Lung (tissue), 12 donors: ENCODE results near the gene FOXN3. TPM values are rescaled to one million over a fixed set of nuclear protein-coding genes. Genes with fewer than 3 reads are reported as not detected.
A peak's percentile ranks its signal among the peaks of the same experiment; 100 is the strongest.

Source experiments
- ATAC-seq: fragments of 200-7000 bp; cut with Tn5 transposase; one replicate; pipeline ENCODE4 v1.9.1; 2020; ENCODE audit warnings: moderate number of reproducible peaks; ENCODE audit not compliant: insufficient read depth, low FRiP score
- DNase-seq, 3 donors: peaks; one replicate each; pipeline ENCODE4 v3.0.0-alpha.2; 2013 to 2017
- H3K27ac ChIP-seq, 2 donors: one replicate each; pipeline ENCODE4 v1.5.1; 2013; ENCODE audit warnings: mild to moderate bottlenecking in 2 of 2, moderate library complexity in 2 of 2, control low read depth in 1 of 2, inconsistent platforms in 1 of 2, low read depth in 1 of 2, low read length in 1 of 2
- H3K27me3 ChIP-seq, 3 donors: one replicate each; pipeline ENCODE4 v1.5.1; 2013; ENCODE audit warnings: low read length in 2 of 3; ENCODE audit not compliant: control insufficient read depth in 3 of 3, insufficient read depth in 3 of 3
- H3K36me3 ChIP-seq, 4 donors: one replicate each; pipeline ENCODE4 v1.5.1; 2013; ENCODE audit warnings: low read length in 4 of 4, mild to moderate bottlenecking in 1 of 4, moderate library complexity in 1 of 4; ENCODE audit not compliant: control insufficient read depth in 4 of 4, insufficient read depth in 4 of 4
- H3K4me1 ChIP-seq, 5 donors: one replicate each; pipeline ENCODE4 v1.5.1; 2013; ENCODE audit warnings: low read length in 5 of 5, mild to moderate bottlenecking in 2 of 5, moderate library complexity in 1 of 5; ENCODE audit not compliant: control insufficient read depth in 5 of 5, insufficient read depth in 5 of 5
- H3K4me3 ChIP-seq: one replicate; pipeline ENCODE4 v1.5.1; 2013; ENCODE audit warnings: mild to moderate bottlenecking, control low read depth, moderate library complexity
- H3K9ac ChIP-seq, 2 donors: one replicate each; pipeline ENCODE4 v1.5.1; 2013; ENCODE audit warnings: low read length in 2 of 2, control low read depth in 1 of 2; ENCODE audit not compliant: insufficient read depth in 1 of 2
- H3K9me3 ChIP-seq, 4 donors: one replicate each; pipeline ENCODE4 v1.5.1; 2013; ENCODE audit warnings: low read length in 3 of 4, mild to moderate bottlenecking in 1 of 4, moderate library complexity in 1 of 4; ENCODE audit not compliant: control insufficient read depth in 4 of 4, insufficient read depth in 3 of 4
- WGBS, 2 donors: extraction: QIAGEN DNeasy Blood & Tissue Kit; methylation state at CpG; one replicate each; pipeline ENCODE4 v1.1.7; 2013; 5-methylcytosine and 5-hydroxymethylcytosine counted together
- polyA plus RNA-seq, 2 donors: library from polyadenylated mRNA; stranded (reverse); fragments of 200-250 nt; gene quantifications; one replicate each; pipeline ENCODE4 v1.2.1, GENCODE V29; 2013
- total RNA-seq, 2 donors: library from RNA; depleted of rRNA in 1 of 2; stranded (reverse); fragments of >200 nt in 1 of 2; gene quantifications; one replicate each; pipeline ENCODE4 v1.2.1, GENCODE V29; 2014 to 2021
- TF ChIP-seq, protein P1 (sequence below): IDR thresholded peaks from 2 replicates; pipeline ENCODE4 v1.5.1; 2012; ENCODE audit warnings: mild to moderate bottlenecking; ENCODE audit errors: control extremely low read depth, extremely low read depth
- donor health status: control.
- donor health status: control.
- donor health status: Bipolar disorder and iron deficiency.
- donor health status: healthy.
- donor health status: DM: yes; HTN: yes; CAD: no.

FOXN3 gene
- total and polyA plus RNA-seq, 4 donors = 12.7 to 69.7 (median 34.9) TPM

DNA sequence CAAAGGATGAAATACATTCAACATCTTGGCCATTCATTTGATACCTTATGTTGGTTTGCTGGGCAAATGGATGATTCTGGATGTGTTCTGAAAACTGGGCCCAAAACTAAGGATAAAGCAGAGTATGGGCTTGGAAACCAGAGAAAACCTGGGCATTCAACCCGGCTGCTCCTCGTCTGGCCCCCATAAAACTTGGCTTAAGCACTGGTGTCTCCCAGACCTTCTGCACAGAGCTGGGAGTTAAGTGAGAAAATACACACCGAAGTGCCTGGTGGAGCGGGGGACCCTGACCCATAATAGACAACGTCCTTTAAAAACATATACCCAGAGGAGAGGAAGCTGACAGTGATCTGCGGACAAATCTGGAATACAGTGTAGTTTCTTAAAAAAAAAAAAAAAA is 112.5 kb downstream of the FOXN3 start:
- Histone ChIP-seq H3K9ac (peak overlapping the region; percentile 70 to 77), H3K4me3 (no peak overlapping the region), H3K9me3 (no peaks in the 10 kb centered on the region), H3K27ac (peak overlapping the region; percentile 91 to 95), H3K4me1 (peaks cover 9 to 38% (median 29%) of the 10 kb centered on the region in 5 donors), H3K27me3 (no peaks in the 10 kb centered on the region), H3K36me3 (peaks cover 0 to 2% (median under 1%) of the 10 kb centered on the region in 4 donors)
- ATAC-seq (no peak), DNase-seq (peak in 2 of 3 donors; percentile 28 to 56)
- WGBS, 2 donors = 68 to 84% methylated on average over 6 of the region's 6 CpGs
- TF ChIP-seq, protein P1, sequence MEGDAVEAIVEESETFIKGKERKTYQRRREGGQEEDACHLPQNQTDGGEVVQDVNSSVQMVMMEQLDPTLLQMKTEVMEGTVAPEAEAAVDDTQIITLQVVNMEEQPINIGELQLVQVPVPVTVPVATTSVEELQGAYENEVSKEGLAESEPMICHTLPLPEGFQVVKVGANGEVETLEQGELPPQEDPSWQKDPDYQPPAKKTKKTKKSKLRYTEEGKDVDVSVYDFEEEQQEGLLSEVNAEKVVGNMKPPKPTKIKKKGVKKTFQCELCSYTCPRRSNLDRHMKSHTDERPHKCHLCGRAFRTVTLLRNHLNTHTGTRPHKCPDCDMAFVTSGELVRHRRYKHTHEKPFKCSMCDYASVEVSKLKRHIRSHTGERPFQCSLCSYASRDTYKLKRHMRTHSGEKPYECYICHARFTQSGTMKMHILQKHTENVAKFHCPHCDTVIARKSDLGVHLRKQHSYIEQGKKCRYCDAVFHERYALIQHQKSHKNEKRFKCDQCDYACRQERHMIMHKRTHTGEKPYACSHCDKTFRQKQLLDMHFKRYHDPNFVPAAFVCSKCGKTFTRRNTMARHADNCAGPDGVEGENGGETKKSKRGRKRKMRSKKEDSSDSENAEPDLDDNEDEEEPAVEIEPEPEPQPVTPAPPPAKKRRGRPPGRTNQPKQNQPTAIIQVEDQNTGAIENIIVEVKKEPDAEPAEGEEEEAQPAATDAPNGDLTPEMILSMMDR = no peak

GRCh38 chr14:89303456-89304435 is 113.3 kb downstream of the FOXN3 start:
- peaks cover 9 to 38% (median 28%) of the 10 kb centered on the region in 5 donors for H3K4me1 ChIP-seq
- peak overlapping the region; percentile 70 to 77 for H3K9ac ChIP-seq
- DNase-seq (peak; percentile 92 to 96 (median 95)), ATAC-seq (peak; percentile 76)
- H3K27me3 ChIP-seq = no peaks in the 10 kb centered on the region
- TF ChIP-seq, protein P1 = no peak
- H3K9me3 ChIP-seq = no peaks in the 10 kb centered on the region
- H3K4me3 ChIP-seq = no peak overlapping the region
- H3K36me3 ChIP-seq = peaks cover 0 to 2% (median under 1%) of the 10 kb centered on the region in 4 donors
- H3K27ac ChIP-seq = peak overlapping the region; percentile 95
- 2 to 9% methylated on average over 14 of the region's 14 CpGs for WGBS, 2 donors

GRCh38 chr14:89302396-89302950 is 114.6 kb downstream of the FOXN3 start:
- TF ChIP-seq, protein P1 = no peak
- peak overlapping the region; percentile 77 to 95 for H3K27ac ChIP-seq

More at GRCh38 chr14:89302396-89302950, 114.6 kb downstream of the FOXN3 start:
- no peaks in the 10 kb centered on the region for H3K27me3 ChIP-seq
- 86 to 87% methylated on average over 7 of the region's 7 CpGs for WGBS, 2 donors
- no peak overlapping the region for H3K4me3 ChIP-seq
- no peaks in the 10 kb centered on the region for H3K9me3 ChIP-seq
- no peak for DNase-seq
- ATAC-seq = no peak
- peaks cover 9 to 38% (median 25%) of the 10 kb centered on the region in 5 donors for H3K4me1 ChIP-seq
- peak overlapping the region in 1 of 2 donors; percentile 47 for H3K9ac ChIP-seq
- peaks cover 0 to 2% (median 0%) of the 10 kb centered on the region in 4 donors for H3K36me3 ChIP-seq
